ENCODE results near the gene ARRDC2. TPM values are rescaled to one million over a fixed set of nuclear protein-coding genes. Genes with fewer than 3 reads are reported as not detected.

The ARRDC2 gene
- total RNA-seq, 6 donors from 2014 or later: 53.6 to 253 (median 78.8) TPM

GRCh38 chr19:17997969-17998826 lies 9.8 kb upstream of the ARRDC2 start:
- DNase-seq: peak; percentile 52 to 84
- H3K4me3 ChIP-seq: no peak overlapping the region
- TF ChIP-seq POLR2AphosphoS5 (IDR thresholded peaks at IDR 0.05) (no peak), CTCF (IDR thresholded peaks at IDR 0.05) (peak in 2 of 6 experiments; percentile 8 to 10)
- peak overlapping the region in 1 of 4 donors; percentile 36 for H3K27ac ChIP-seq
- peaks cover 17 to 36% (median 24%) of the 10 kb centered on the region in 4 donors for H3K4me1 ChIP-seq
- H3K36me3 ChIP-seq: no peaks in the 10 kb centered on the region
- 72 to 76% methylated on average over 19 to 35 of the region's 41 CpGs for WGBS, 2 donors
- H3K27me3 ChIP-seq: no peaks in the 10 kb centered on the region
- no peaks in the 10 kb centered on the region for H3K9me3 ChIP-seq
- ATAC-seq (ENCODE audit: low FRiP score in 2 of 2): peak; percentile 16 to 22

GRCh38 chr19:17998827-17999150 lies 9.2 kb upstream of the ARRDC2 start:
- DNase-seq: no peak
- H3K27ac ChIP-seq: peak overlapping the region in 1 of 4 donors; percentile 36
- TF ChIP-seq POLR2AphosphoS5 (IDR thresholded peaks at IDR 0.05) (no peak), EP300 (IDR thresholded peaks at IDR 0.05) (no peak), CTCF (IDR thresholded peaks at IDR 0.05) (no peak), POLR2A (IDR thresholded peaks at IDR 0.05) (no peak)
- ATAC-seq (ENCODE audit: low FRiP score in 2 of 2): no peak
- WGBS, 2 donors: 91 to 98% methylated on average over 5 of the region's 5 CpGs
- H3K9me3 ChIP-seq: no peaks in the 10 kb centered on the region
- H3K27me3 ChIP-seq: no peaks in the 10 kb centered on the region
- H3K4me1 ChIP-seq: peaks cover 18 to 39% (median 26%) of the 10 kb centered on the region in 4 donors
- no peak overlapping the region for H3K4me3 ChIP-seq
- H3K36me3 ChIP-seq: peaks cover 0 to under 1% (median 0%) of the 10 kb centered on the region in 4 donors

- DNase-seq: no peak
- Histone ChIP-seq H3K4me1 (peaks cover 18 to 49% (median 28%) of the 10 kb centered on the region in 4 donors), H3K27me3 (no peaks in the 10 kb centered on the region), H3K27ac (peak overlapping the region; percentile 86 to 98 (median 96)), H3K36me3 (peaks cover 0 to 10% (median 2%) of the 10 kb centered on the region in 4 donors), H3K4me3 (no peak overlapping the region), H3K9me3 (no peaks in the 10 kb centered on the region)
- WGBS, 2 donors: 79 to 89% methylated on average over 18 to 21 of the region's 21 CpGs
- TF ChIP-seq CTCF (IDR thresholded peaks at IDR 0.05) (no peak), POLR2AphosphoS5 (IDR thresholded peaks at IDR 0.05) (no peak), POLR2A (IDR thresholded peaks at IDR 0.05) (no peak), EP300 (IDR thresholded peaks at IDR 0.05) (no peak)
- no peak for ATAC-seq (ENCODE audit: low FRiP score in 2 of 2)
Observed at GRCh38 chr19:17999684-18000479, 8.1 kb upstream of the ARRDC2 start.

GRCh38 chr19:18000480-18000914 lies 7.5 kb upstream of the ARRDC2 start:
- 16 to 21% methylated on average over 17 of the region's 17 CpGs for WGBS, 2 donors
- DNase-seq (no peak), ATAC-seq (ENCODE audit: low FRiP score in 2 of 2) (no peak)
- TF ChIP-seq POLR2A (IDR thresholded peaks at IDR 0.05) (no peak), EP300 (IDR thresholded peaks at IDR 0.05) (no peak), CTCF (IDR thresholded peaks at IDR 0.05) (no peak), POLR2AphosphoS5 (IDR thresholded peaks at IDR 0.05) (no peak)
- Histone ChIP-seq H3K27ac (peak overlapping the region; percentile 86 to 98 (median 96)), H3K4me1 (peaks cover 18 to 52% (median 28%) of the 10 kb centered on the region in 4 donors), H3K27me3 (no peaks in the 10 kb centered on the region), H3K9me3 (no peaks in the 10 kb centered on the region), H3K4me3 (peak overlapping the region in 3 of 4 donors; percentile 68 to 96 (median 82)), H3K36me3 (peaks cover 0 to 10% (median 2%) of the 10 kb centered on the region in 4 donors)
